ENCODE data around the gene HECTD1. TPM values are rescaled to one million over a fixed set of nuclear protein-coding genes. Genes with fewer than 3 reads are reported as not detected.
"Not testable (repeated sequence)": the region's sequence is repeated elsewhere in the genome, so short reads cannot be mapped to it uniquely, and the experiment has no call there.

Gene HECTD1
- total RNA-seq, 1 donor from 2014 or later = 325 TPM

- intact Hi-C loops (cut with DNase I) = no loop called here
- TF ChIP-seq POLR2AphosphoS5 (IDR thresholded peaks at IDR 0.05; ENCODE audit: insufficient read depth in 1 of 2, low read depth in 1 of 2) (no peak), POLR2A (IDR thresholded peaks at IDR 0.05) (no peak)
- TF ChIP-seq, protein P1, sequence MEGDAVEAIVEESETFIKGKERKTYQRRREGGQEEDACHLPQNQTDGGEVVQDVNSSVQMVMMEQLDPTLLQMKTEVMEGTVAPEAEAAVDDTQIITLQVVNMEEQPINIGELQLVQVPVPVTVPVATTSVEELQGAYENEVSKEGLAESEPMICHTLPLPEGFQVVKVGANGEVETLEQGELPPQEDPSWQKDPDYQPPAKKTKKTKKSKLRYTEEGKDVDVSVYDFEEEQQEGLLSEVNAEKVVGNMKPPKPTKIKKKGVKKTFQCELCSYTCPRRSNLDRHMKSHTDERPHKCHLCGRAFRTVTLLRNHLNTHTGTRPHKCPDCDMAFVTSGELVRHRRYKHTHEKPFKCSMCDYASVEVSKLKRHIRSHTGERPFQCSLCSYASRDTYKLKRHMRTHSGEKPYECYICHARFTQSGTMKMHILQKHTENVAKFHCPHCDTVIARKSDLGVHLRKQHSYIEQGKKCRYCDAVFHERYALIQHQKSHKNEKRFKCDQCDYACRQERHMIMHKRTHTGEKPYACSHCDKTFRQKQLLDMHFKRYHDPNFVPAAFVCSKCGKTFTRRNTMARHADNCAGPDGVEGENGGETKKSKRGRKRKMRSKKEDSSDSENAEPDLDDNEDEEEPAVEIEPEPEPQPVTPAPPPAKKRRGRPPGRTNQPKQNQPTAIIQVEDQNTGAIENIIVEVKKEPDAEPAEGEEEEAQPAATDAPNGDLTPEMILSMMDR (IDR thresholded peaks at IDR 0.05) = no peak
- Histone ChIP-seq H3K27ac (no peak overlapping the region), H3K36me3 (no peaks in the 10 kb centered on the region), H3K9me3 (no peaks in the 10 kb centered on the region), H3K27me3 (no peaks in the 10 kb centered on the region), H3K4me1 (peaks cover 5% of the 10 kb centered on the region), H3K4me3 (no peak overlapping the region)
- DNase-seq (ENCODE audit: extremely low spot score in 2 of 2) = no peak
Measured at GRCh38 chr14:31232081-31232480, 24.5 kb upstream of the HECTD1 start.

GRCh38 chr14:31231272-31231671 lies 23.7 kb upstream of the HECTD1 start:
- H3K36me3 ChIP-seq; H3K27ac ChIP-seq; H3K4me1 ChIP-seq; intact Hi-C loops (cut with DNase I); H3K9me3 ChIP-seq; DNase-seq (ENCODE audit: extremely low spot score in 2 of 2); H3K27me3 ChIP-seq; H3K4me3 ChIP-seq: not testable (repeated sequence)

GRCh38 chr14:31230573-31230958 lies 23.0 kb upstream of the HECTD1 start:
- Histone ChIP-seq H3K27ac (peak overlapping the region; percentile 40), H3K4me1 (peaks cover 5% of the 10 kb centered on the region), H3K9me3 (no peaks in the 10 kb centered on the region), H3K36me3 (no peaks in the 10 kb centered on the region), H3K4me3 (no peak overlapping the region), H3K27me3 (no peaks in the 10 kb centered on the region)
- no peak for TF ChIP-seq POLR2AphosphoS5 (IDR thresholded peaks at IDR 0.05; ENCODE audit: insufficient read depth in 1 of 2, low read depth in 1 of 2)
- intact Hi-C loops (cut with DNase I) = no loop called here
- no peak for DNase-seq (ENCODE audit: extremely low spot score in 2 of 2)

DNA sequence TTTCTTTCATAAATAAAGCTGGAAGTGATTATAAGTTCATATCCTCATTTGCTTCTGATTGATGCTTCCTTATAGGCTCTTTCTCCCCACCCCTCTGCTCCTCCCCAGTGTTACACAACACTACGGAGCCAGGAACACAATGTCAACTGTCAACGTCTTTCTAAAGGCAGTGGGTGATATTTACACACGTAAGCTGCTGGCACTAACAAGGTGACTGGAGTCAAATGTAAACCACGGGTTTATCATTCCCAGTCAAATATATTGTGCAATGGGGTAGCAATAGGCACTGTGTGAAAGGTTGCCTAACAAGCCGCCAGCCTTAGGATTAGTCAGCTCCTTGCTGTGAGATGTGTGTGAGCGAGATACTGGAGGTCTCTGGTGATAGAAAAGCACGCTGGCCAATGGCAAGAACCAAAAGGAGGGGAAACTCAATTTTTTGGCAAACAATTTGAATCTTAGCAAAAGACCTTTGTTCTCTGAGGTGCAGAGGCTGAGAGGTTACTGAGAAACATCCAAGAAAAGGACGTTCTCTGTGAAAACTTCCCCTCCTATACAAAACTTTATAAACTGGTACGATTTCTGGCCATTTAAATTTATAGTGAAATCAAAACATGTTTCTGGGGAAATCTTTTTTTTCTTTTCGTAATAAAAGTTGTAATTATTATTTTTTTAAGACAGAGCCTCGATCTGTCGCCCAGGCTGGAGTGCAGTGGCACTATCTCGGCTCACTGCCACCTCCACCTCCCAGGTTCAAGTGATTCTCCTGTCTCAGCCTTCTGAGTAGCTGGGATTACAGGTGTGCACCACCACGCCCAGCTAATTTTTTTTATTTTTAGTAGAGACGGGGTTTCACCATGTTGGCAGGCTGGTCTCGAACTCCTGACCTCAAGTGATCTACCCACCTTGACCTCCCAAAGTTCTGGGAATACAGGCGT lies 22.3 kb upstream of the HECTD1 start:
- peak in 1 of 2 donors; percentile 95 for DNase-seq (ENCODE audit: extremely low spot score in 2 of 2)
- Histone ChIP-seq H3K4me1 (peaks cover 5% of the 10 kb centered on the region), H3K9me3 (no peaks in the 10 kb centered on the region), H3K36me3 (no peaks in the 10 kb centered on the region), H3K4me3 (no peak overlapping the region), H3K27ac (peak overlapping the region; percentile 61), H3K27me3 (no peaks in the 10 kb centered on the region)
- intact Hi-C loops (cut with DNase I) = no loop called here
- TF ChIP-seq, protein P1 (IDR thresholded peaks at IDR 0.05) = no peak
- TF ChIP-seq POLR2AphosphoS5 (IDR thresholded peaks at IDR 0.05; ENCODE audit: insufficient read depth in 1 of 2, low read depth in 1 of 2) (peak; percentile 42 to 93), POLR2A (IDR thresholded peaks at IDR 0.05) (no peak)

DNA sequence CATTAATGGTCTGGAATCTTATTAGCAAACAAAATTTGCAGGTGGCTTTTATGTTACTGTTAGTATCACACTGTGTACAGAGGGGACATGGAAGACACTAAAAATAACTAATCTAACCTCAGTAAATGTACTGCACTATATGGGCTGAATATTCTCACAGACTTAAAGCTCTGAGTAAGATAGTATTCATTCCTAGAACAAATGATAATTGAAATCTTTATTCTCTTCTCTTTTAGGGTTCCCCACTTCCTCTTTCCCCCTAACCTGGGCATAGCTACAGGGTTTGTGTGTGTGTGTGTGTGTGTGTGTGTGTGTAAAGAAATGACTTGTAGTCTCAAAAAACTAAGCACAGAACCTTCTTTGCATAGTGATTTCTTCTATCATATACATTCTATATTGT lies 21.4 kb upstream of the HECTD1 start:
- intact Hi-C loops (cut with DNase I) = no loop called here
- DNase-seq (ENCODE audit: extremely low spot score in 2 of 2) = no peak
- H3K4me3 ChIP-seq = no peak overlapping the region
- TF ChIP-seq POLR2A (IDR thresholded peaks at IDR 0.05) = no peak
- TF ChIP-seq, protein P1 (IDR thresholded peaks at IDR 0.05) = no peak
- no peak for TF ChIP-seq POLR2AphosphoS5 (IDR thresholded peaks at IDR 0.05; ENCODE audit: insufficient read depth in 1 of 2, low read depth in 1 of 2)
- peaks cover 5% of the 10 kb centered on the region for H3K4me1 ChIP-seq
- no peaks in the 10 kb centered on the region for H3K9me3 ChIP-seq
- H3K27ac ChIP-seq = peak overlapping the region; percentile 61
- H3K36me3 ChIP-seq = no peaks in the 10 kb centered on the region
- H3K27me3 ChIP-seq = no peaks in the 10 kb centered on the region

GRCh38 chr14:31228533-31228932 lies 20.9 kb upstream of the HECTD1 start:
- H3K36me3 ChIP-seq = no peaks in the 10 kb centered on the region
- H3K4me1 ChIP-seq = peaks cover 5% of the 10 kb centered on the region
- TF ChIP-seq POLR2AphosphoS5 (IDR thresholded peaks at IDR 0.05; ENCODE audit: insufficient read depth in 1 of 2, low read depth in 1 of 2) = peak in 1 of 2 donors; percentile 17
- TF ChIP-seq, protein P1 (IDR thresholded peaks at IDR 0.05) = no peak
- no peak overlapping the region for H3K4me3 ChIP-seq
- no peak for DNase-seq (ENCODE audit: extremely low spot score in 2 of 2)
- no peaks in the 10 kb centered on the region for H3K9me3 ChIP-seq
- intact Hi-C loops (cut with DNase I) = no loop called here
- no peaks in the 10 kb centered on the region for H3K27me3 ChIP-seq
- H3K27ac ChIP-seq = peak overlapping the region; percentile 61
